H1 (cell line): ENCODE data around the gene KSR2. TPM values are rescaled to one million over a fixed set of nuclear protein-coding genes. Genes with fewer than 3 reads are reported as not detected.

Source experiments
- CTCF ChIA-PET: fragments of 300-600 bp; sonication (Branson Sonifier 250); formaldehyde crosslinking; loops from one replicate; lab custom pipeline; 2021; ENCODE audit not compliant: partially characterized antibody; lab: Charles Lee
- POLR2A ChIA-PET: fragments of 300-600 bp; sonication (Branson Sonifier 250); formaldehyde crosslinking; loops from one replicate; lab custom pipeline; 2021; ENCODE audit warnings: inconsistent platforms; ENCODE audit not compliant: partially characterized antibody; lab: Charles Lee
- DNase-seq, 2 experiments: peaks; one replicate each; pipeline versions ENCODE4 v3.0.0 to v3.0.0-alpha.2; 2010 to 2022; ENCODE audit warnings: low spot score in 2 of 2, low read depth in 1 of 2, mixed read lengths in 1 of 2
- FAIRE-seq: peaks from 2 replicates; lab custom pipeline; 2011; peaks lifted over from hg19 to GRCh38; lab: Jason Lieb, UNC
- H2AFZ ChIP-seq: 2 replicates; pipeline ENCODE4 v1.8.1; 2012; ENCODE audit warnings: low read length, inconsistent platforms
- H2AK5ac ChIP-seq: 2 replicates; pipeline ENCODE4 v1.6.1; 2013; ENCODE audit warnings: low read depth, low read length
- H2BK120ac ChIP-seq: replicated peaks from 2 replicates; pipeline ENCODE3; 2013; ENCODE audit warnings: low read depth, low read length, inconsistent platforms
- H2BK12ac ChIP-seq: 2 replicates; pipeline ENCODE4 v1.6.1; 2013; ENCODE audit warnings: low read depth, low read length
- H2BK15ac ChIP-seq: 2 replicates; pipeline ENCODE4 v1.6.1; 2013; ENCODE audit warnings: low read length
- H2BK20ac ChIP-seq: 2 replicates; pipeline ENCODE4 v1.6.1; 2013; ENCODE audit warnings: low read length
- H2BK5ac ChIP-seq: 2 replicates; pipeline ENCODE4 v1.6.1; 2013; ENCODE audit warnings: low read depth, low read length
- H3K14ac ChIP-seq: 2 replicates; pipeline ENCODE4 v1.6.1; 2013; ENCODE audit warnings: inconsistent platforms; ENCODE audit not compliant: insufficient read length
- H3K18ac ChIP-seq: 2 replicates; pipeline ENCODE4 v1.6.1; 2013; ENCODE audit warnings: low read length; ENCODE audit errors: extremely low read depth
- H3K23ac ChIP-seq: 2 replicates; pipeline ENCODE4 v1.6.1; 2013; ENCODE audit warnings: inconsistent platforms; ENCODE audit not compliant: insufficient read length
- H3K23me2 ChIP-seq: 2 replicates; pipeline ENCODE4 v1.6.1; 2013; ENCODE audit warnings: low read depth, low read length
- H3K27ac ChIP-seq: 2 replicates; pipeline ENCODE4 v1.6.1; 2011; ENCODE audit warnings: low read depth, low read length, inconsistent platforms
- H3K27me3 ChIP-seq, 4 experiments: replicated peaks in 1 of 4; 1 replicate in 1 of 4; 2 replicates in 3 of 4; pipeline versions ENCODE4 v1.6.1 to v1.8.1; 2011 to 2013; ENCODE audit warnings: low read length in 3 of 4, mild to moderate bottlenecking in 3 of 4, inconsistent platforms in 2 of 4, mixed read lengths in 2 of 4, moderate library complexity in 1 of 4; ENCODE audit not compliant: control insufficient read depth in 3 of 4, insufficient read depth in 3 of 4; ENCODE audit errors: extremely low read depth in 1 of 4
- H3K36me3 ChIP-seq, 4 experiments: 2 replicates each; pipeline versions ENCODE4 v1.6.1 to v1.8.1; 2011 to 2013; ENCODE audit warnings: mild to moderate bottlenecking in 4 of 4, low read length in 3 of 4, moderate library complexity in 2 of 4, control low read depth in 1 of 4, inconsistent platforms in 1 of 4; ENCODE audit not compliant: insufficient read depth in 4 of 4, control insufficient read depth in 2 of 4
- H3K4ac ChIP-seq: replicated peaks from 2 replicates; pipeline ENCODE3; 2013; ENCODE audit warnings: low read length, low read depth, mixed read lengths, inconsistent platforms; ENCODE audit not compliant: insufficient read length
- H3K4me1 ChIP-seq, 4 experiments: replicated peaks in 1 of 4; 1 replicate in 1 of 4; 2 replicates in 3 of 4; pipeline versions ENCODE4 v1.6.1 to v1.8.1; 2011 to 2013; ENCODE audit warnings: low read length in 3 of 4, inconsistent platforms in 2 of 4, mixed read lengths in 1 of 4; ENCODE audit not compliant: insufficient read depth in 4 of 4, control insufficient read depth in 3 of 4
- H3K4me2 ChIP-seq, 2 experiments: 2 replicates each; pipeline versions ENCODE4 v1.6.1 to v1.8.1; 2011 to 2013; ENCODE audit warnings: low read depth in 2 of 2, low read length in 2 of 2, control low read depth in 1 of 2, inconsistent platforms in 1 of 2, mild to moderate bottlenecking in 1 of 2; ENCODE audit not compliant: insufficient read depth in 1 of 2
- H3K4me3 ChIP-seq, 4 experiments: fragments of 200-600, 300-600 bp in 1 of 4; sonication (generic), shearing (Covaris generic), sonication (Bioruptor Twin) in 1 of 4; 2 replicates each; pipeline versions ENCODE4 v1.5.1 to v1.8.1; 2011 to 2016; ENCODE audit warnings: low read length in 4 of 4, low read depth in 3 of 4, control low read depth in 2 of 4, inconsistent platforms in 2 of 4, mild to moderate bottlenecking in 2 of 4, mixed read lengths in 1 of 4, moderate library complexity in 1 of 4; ENCODE audit not compliant: insufficient read depth in 2 of 4; ENCODE audit errors: extremely low read depth in 1 of 4
- H3K56ac ChIP-seq: replicated peaks from 2 replicates; pipeline ENCODE3; 2013; ENCODE audit warnings: low read depth, mild to moderate bottlenecking, mixed read lengths, low read length, inconsistent platforms; ENCODE audit not compliant: insufficient read length
- H3K79me1 ChIP-seq: 2 replicates; pipeline ENCODE4 v1.6.1; 2013; ENCODE audit warnings: low read depth, low read length, control low read depth
- H3K79me2 ChIP-seq, 2 experiments: 2 replicates each; pipeline versions ENCODE4 v1.6.1 to v1.8.1; 2012 to 2013; ENCODE audit warnings: low read length in 2 of 2, mild to moderate bottlenecking in 2 of 2, inconsistent platforms in 1 of 2; ENCODE audit not compliant: insufficient read depth in 2 of 2, control insufficient read depth in 1 of 2
- H3K9ac ChIP-seq, 4 experiments: replicated peaks in 1 of 4; 1 replicate in 1 of 4; 2 replicates in 3 of 4; pipeline versions ENCODE4 v1.6.1 to v1.8.1; 2011 to 2013; ENCODE audit warnings: low read depth in 3 of 4, low read length in 3 of 4, control low read depth in 2 of 4, mild to moderate bottlenecking in 2 of 4, moderate library complexity in 2 of 4, inconsistent platforms in 1 of 4; ENCODE audit errors: extremely low read depth in 1 of 4
- H3K9me3 ChIP-seq, 2 experiments: 2 replicates each; pipeline versions ENCODE4 v1.6.1 to v1.8.1; 2012 to 2013; ENCODE audit warnings: mild to moderate bottlenecking in 2 of 2, moderate library complexity in 2 of 2, control low read depth in 1 of 2, inconsistent platforms in 1 of 2, low read depth in 1 of 2, low read length in 1 of 2, mixed read lengths in 1 of 2; ENCODE audit not compliant: insufficient read depth in 2 of 2
- H4K20me1 ChIP-seq, 2 experiments: replicated peaks in 1 of 2; 2 replicates each; pipeline versions ENCODE3 to v1.8.1; 2011 to 2013; ENCODE audit warnings: inconsistent platforms in 2 of 2, low read length in 2 of 2, mild to moderate bottlenecking in 1 of 2; ENCODE audit not compliant: insufficient read depth in 2 of 2, control insufficient read depth in 1 of 2
- H4K5ac ChIP-seq: 2 replicates; pipeline ENCODE4 v1.6.1; 2013; ENCODE audit warnings: low read length, low read depth, mixed read lengths, inconsistent platforms; ENCODE audit not compliant: insufficient read length
- H4K8ac ChIP-seq: 2 replicates; pipeline ENCODE4 v1.8.0; 2013; ENCODE audit warnings: mild to moderate bottlenecking, moderate library complexity, low read length, inconsistent platforms; ENCODE audit not compliant: insufficient read depth; ENCODE audit errors: extremely low read depth
- H4K91ac ChIP-seq: replicated peaks from 2 replicates; pipeline ENCODE3; 2013; ENCODE audit warnings: low read length, mixed read lengths, inconsistent platforms; ENCODE audit not compliant: insufficient read length
- CBX5 ChIP-seq: fragments of 300-800, 300-1000 bp; sonication (generic); IDR thresholded peaks from 2 replicates; pipeline ENCODE4 v1.7.1; 2016; ENCODE audit warnings: antibody characterized with exemption, low read length, low read depth
- CBX8 ChIP-seq: fragments of 300-800, 300-1000 bp; sonication (generic); IDR thresholded peaks from 2 replicates; pipeline ENCODE4 v1.7.1; 2016; ENCODE audit warnings: low read depth, low read length, borderline replicate concordance
- CEBPB ChIP-seq: IDR thresholded peaks from 2 replicates; pipeline ENCODE4 v1.6.1; 2012; ENCODE audit warnings: low read depth, low read length
- FOSL1 ChIP-seq: IDR thresholded peaks from 2 replicates; pipeline ENCODE4 v1.6.1; 2011; ENCODE audit warnings: mild to moderate bottlenecking, low read depth, low read length, moderate library complexity; ENCODE audit not compliant: insufficient read depth
- GABPA ChIP-seq: IDR thresholded peaks from 2 replicates; pipeline ENCODE4 v1.6.1; 2011; ENCODE audit warnings: mild to moderate bottlenecking, low read length, moderate library complexity, borderline replicate concordance; ENCODE audit not compliant: insufficient read depth
- GTF2F1 ChIP-seq: IDR thresholded peaks from 2 replicates; pipeline ENCODE4 v1.6.1; 2012; ENCODE audit warnings: low read depth, low read length, improper control_type of control experiment, borderline replicate concordance
- HDAC6 ChIP-seq: IDR thresholded peaks from one replicate; pipeline ENCODE4 v1.7.1; 2012; ENCODE audit warnings: low read depth, mild to moderate bottlenecking, inconsistent platforms, low read length, moderate library complexity
- SIN3A ChIP-seq, 2 experiments: IDR thresholded peaks in 1 of 2; conservative IDR thresholded peaks in 1 of 2; 2 replicates each; pipeline ENCODE4 v1.6.1; 2011 to 2012; ENCODE audit warnings: low read length in 2 of 2, improper control_type of control experiment in 1 of 2, low read depth in 1 of 2, mild to moderate bottlenecking in 1 of 2
- SIRT6 ChIP-seq: IDR thresholded peaks from one replicate; pipeline ENCODE4 v1.7.1; 2012; ENCODE audit warnings: low read length, inconsistent platforms
- SIX5 ChIP-seq: IDR thresholded peaks from 2 replicates; pipeline ENCODE4 v1.6.1; 2011; ENCODE audit warnings: mild to moderate bottlenecking, low read depth, low read length
- SP1 ChIP-seq: IDR thresholded peaks from 2 replicates; pipeline ENCODE4 v1.6.1; 2011; ENCODE audit warnings: low read depth, low read length
- SRF ChIP-seq: IDR thresholded peaks from 2 replicates; pipeline ENCODE4 v1.6.1; 2011; ENCODE audit warnings: mild to moderate bottlenecking, low read depth, low read length, moderate library complexity
- WGBS, 2 experiments: shearing (Covaris generic) in 1 of 2; methylation state at CpG; one replicate each; pipeline versions ENCODE4 v1.1.6 to v1.1.7; 2013 to 2015; ENCODE audit warnings: low lambda C conversion rate in 2 of 2, mixed read lengths in 2 of 2, inconsistent platforms in 1 of 2, low coverage in 1 of 2, missing lambda C conversion rate in 1 of 2; ENCODE audit not compliant: insufficient replicate concordance in 2 of 2, insufficient coverage in 1 of 2, insufficient read length in 1 of 2; ENCODE audit errors: extremely low coverage in 1 of 2, missing lambda C conversion rate in 1 of 2; 5-methylcytosine and 5-hydroxymethylcytosine counted together
- polyA plus RNA-seq, 7 experiments: library from polyadenylated mRNA; depleted of rRNA in 3 of 7; stranded (reverse) in 5 of 7; unstranded in 2 of 7; fragments of >200 nt in 5 of 7; fragments of 200-250 nt in 2 of 7; gene quantifications; 1 replicate in 5 of 7; 2 replicates in 1 of 7; 4 replicates in 1 of 7; pipeline versions ENCODE4 v1.2.1 to v1.2.3, GENCODE V29; 2011 to 2013; ENCODE audit warnings: missing spikeins in 2 of 7, mixed read lengths in 2 of 7
- total RNA-seq: library from RNA; stranded (reverse); fragmentation: NEBNext Ultra II Directional; extraction: Animal tissue kit (Norgen Biotek cat#: 25700); gene quantifications from 2 replicates; pipeline ENCODE4 v1.2.1, GENCODE V29; 2021
- TF ChIP-seq, protein P1 (sequence below): IDR thresholded peaks from 2 replicates; pipeline ENCODE4 v1.6.1; 2011; ENCODE audit warnings: low read length, improper control_type of control experiment

KSR2 gene
- total and polyA plus RNA-seq, 2 of the 8 experiments (the other 6 are each of a cell fraction or from before 2014, with no cell fraction given): 0.74 to 2.2 TPM

DNA sequence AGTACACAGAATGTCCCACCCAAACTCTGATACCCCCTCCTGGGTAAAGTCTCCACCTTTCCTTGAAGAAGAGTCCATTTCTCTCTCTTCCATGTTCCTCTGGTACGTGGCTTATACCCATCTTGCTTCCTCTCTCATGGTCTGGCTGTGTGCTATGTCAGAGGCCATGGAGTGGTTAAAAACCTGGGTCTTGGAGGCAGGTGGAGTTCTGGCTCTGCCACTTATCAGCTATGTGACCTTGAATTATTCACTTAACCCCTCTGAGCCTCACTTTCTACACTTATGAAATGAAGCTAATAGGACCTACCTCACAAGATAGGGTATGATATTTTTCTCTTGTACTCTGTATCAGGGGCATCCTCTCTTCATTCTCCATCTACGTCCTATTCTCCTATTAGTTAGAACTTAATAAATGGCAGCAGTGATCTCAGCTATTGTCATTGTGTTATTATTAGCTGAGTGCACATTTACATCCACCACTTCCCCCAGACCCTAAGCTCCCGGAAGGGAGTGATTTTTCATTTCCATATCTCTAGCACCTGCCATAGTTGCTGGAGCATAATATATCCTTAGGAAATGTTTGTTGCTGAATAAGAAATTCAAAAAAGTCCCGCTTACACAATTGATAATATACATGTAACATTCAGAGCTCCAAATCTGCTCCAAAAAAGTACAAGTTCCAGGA lies 547.6 kb downstream of the KSR2 start:
- no peaks in the 10 kb centered on the region for H4K20me1 ChIP-seq
- H2BK20ac ChIP-seq: no peak overlapping the region
- no peak overlapping the region for H2BK120ac ChIP-seq
- ChIA-PET CTCF (interaction anchor here (0.9 to 1.4 kb wide), 4 partner anchors 16 to 435 kb away, joined by 3 to 4 read pairs (median 3); no protein-coding TSS in a partner anchor), POLR2A (no interaction called here)
- 79% methylated on average over 4 of the region's 4 CpGs; no CpG with 5 or more reads in 1 of the 2 experiments for WGBS, 2 experiments
- no peak overlapping the region for H2AK5ac ChIP-seq
- H4K5ac ChIP-seq: no peak overlapping the region
- H3K23ac ChIP-seq: no peak overlapping the region
- no peak overlapping the region for H3K18ac ChIP-seq
- H3K79me1 ChIP-seq: no peaks in the 10 kb centered on the region
- no peak overlapping the region for H4K91ac ChIP-seq
- H3K79me2 ChIP-seq: no peaks in the 10 kb centered on the region
- H4K8ac ChIP-seq: no peak overlapping the region
- no peaks in the 10 kb centered on the region; the same call in 1 of the 2 replicates for H3K23me2 ChIP-seq
- H3K36me3 ChIP-seq: no peaks in the 10 kb centered on the region
- no peaks in the 10 kb centered on the region for H3K9me3 ChIP-seq
- no peak overlapping the region for H2BK5ac ChIP-seq
- no peak overlapping the region for H3K4ac ChIP-seq
- no peak overlapping the region for H2BK15ac ChIP-seq
- H3K4me3 ChIP-seq: no peak overlapping the region
- no peaks in the 10 kb centered on the region for H3K27me3 ChIP-seq
- H2AFZ ChIP-seq: no peak overlapping the region
- no peak for DNase-seq
- no peak overlapping the region for H2BK12ac ChIP-seq
- no peaks in the 10 kb centered on the region for H3K4me1 ChIP-seq
- no peak overlapping the region for H3K14ac ChIP-seq
- FAIRE-seq: no peak
- no peak overlapping the region for H3K27ac ChIP-seq
- no peak overlapping the region for H3K9ac ChIP-seq
- H3K56ac ChIP-seq: no peak overlapping the region
- no peak overlapping the region for H3K4me2 ChIP-seq
- TF ChIP-seq SP1 (no peak), CEBPB (no peak), GABPA (no peak), FOSL1 (no peak), SIRT6 (no peak), SIN3A (conservative IDR thresholded peaks at IDR 0.05 in 1 of 2, IDR thresholded peaks at IDR 0.05 in 1 of 2; ENCODE audit: low read depth in 1 of 2, low read length in 2 of 2) (no peak), GTF2F1 (no peak), SIX5 (no peak), CBX8 (no peak), SRF (no peak), HDAC6 (no peak), CBX5 (no peak)
- TF ChIP-seq, protein P1, sequence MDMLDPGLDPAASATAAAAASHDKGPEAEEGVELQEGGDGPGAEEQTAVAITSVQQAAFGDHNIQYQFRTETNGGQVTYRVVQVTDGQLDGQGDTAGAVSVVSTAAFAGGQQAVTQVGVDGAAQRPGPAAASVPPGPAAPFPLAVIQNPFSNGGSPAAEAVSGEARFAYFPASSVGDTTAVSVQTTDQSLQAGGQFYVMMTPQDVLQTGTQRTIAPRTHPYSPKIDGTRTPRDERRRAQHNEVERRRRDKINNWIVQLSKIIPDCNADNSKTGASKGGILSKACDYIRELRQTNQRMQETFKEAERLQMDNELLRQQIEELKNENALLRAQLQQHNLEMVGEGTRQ: no peak
